ENCODE measurements around the gene CLBA1. TPM values are rescaled to one million over a fixed set of nuclear protein-coding genes. Genes with fewer than 3 reads are reported as not detected.

Gene CLBA1
- total and polyA plus RNA-seq, 9 of the 15 experiments (the other 6 are each of a cell fraction or from before 2014, with no cell fraction given): 0.04 to 3.9 (median 2.6) TPM

GRCh38 chr14:105020815-105021655 is 35.4 kb downstream of the CLBA1 start, which contains the start of gene CDCA4 (continued):
- TF ChIP-seq CHAMP1 (IDR thresholded peaks at IDR 0.05): no peak
- TF ChIP-seq NR2F6 (CRISPR knock-in tag; IDR thresholded peaks at IDR 0.05): no peak
- no peak for TF ChIP-seq ZNF77 (CRISPR knock-in tag; IDR thresholded peaks at IDR 0.05)
- TF ChIP-seq ZNF551 (CRISPR knock-in tag; IDR thresholded peaks at IDR 0.05): no peak
- no peak for TF ChIP-seq EWSR1 (IDR thresholded peaks at IDR 0.05; ENCODE audit: borderline replicate concordance, low read depth, partially characterized antibody)
- TF ChIP-seq SPI1 (IDR thresholded peaks at IDR 0.05; ENCODE audit: borderline replicate concordance, low read depth, low read length): no peak
- TF ChIP-seq SRSF1 (IDR thresholded peaks at IDR 0.05; ENCODE audit: low read depth, low read length): no peak
- no peak for TF ChIP-seq POU5F1 (IDR thresholded peaks at IDR 0.05; ENCODE audit: borderline replicate concordance, low read depth, low read length, partially characterized antibody)
- TF ChIP-seq ZNF444 (CRISPR knock-in tag; IDR thresholded peaks at IDR 0.05): no peak
- no peak for TF ChIP-seq ETV1 (tag; conservative IDR thresholded peaks at IDR 0.05; ENCODE audit: low read depth)
- TF ChIP-seq ZBTB9 (CRISPR knock-in tag; IDR thresholded peaks at IDR 0.05): no peak
- TF ChIP-seq ZNF277 (CRISPR knock-in tag; IDR thresholded peaks at IDR 0.05; ENCODE audit: borderline replicate concordance): no peak
- no peak for TF ChIP-seq ZNF449 (CRISPR knock-in tag; IDR thresholded peaks at IDR 0.05)
- TF ChIP-seq HMG20B (CRISPR knock-in tag; IDR thresholded peaks at IDR 0.05): no peak
- TF ChIP-seq ZNF830 (CRISPR knock-in tag; IDR thresholded peaks at IDR 0.05): no peak
- no peak for TF ChIP-seq SMARCA4 (IDR thresholded peaks at IDR 0.05)
- no peak for TF ChIP-seq ZNF354B (CRISPR knock-in tag; IDR thresholded peaks at IDR 0.05)
- TF ChIP-seq PHF21A (IDR thresholded peaks at IDR 0.05; ENCODE audit: borderline replicate concordance, low read depth): no peak
- no peak for TF ChIP-seq DEAF1 (CRISPR knock-in tag; IDR thresholded peaks at IDR 0.05)
- no peak for TF ChIP-seq CBX8 (IDR thresholded peaks at IDR 0.05; ENCODE audit: borderline replicate concordance, extremely low read depth, low read depth, low read length, poor library complexity, severe bottlenecking)

All from K562 (cell line).